Mucosa of descending colon (tissue), 3 donors: ENCODE results near the gene CRYZL1. TPM values are rescaled to one million over a fixed set of nuclear protein-coding genes. Genes with fewer than 3 reads are reported as not detected.

ENCODE experiments used
- ATAC-seq: fragments of 200-7000 bp; cut with Tn5 transposase; one replicate; pipeline ENCODE4 v1.9.1; 2020; ENCODE audit warnings: mild to moderate bottlenecking, moderate library complexity
- DNase-seq, 3 donors: peaks; one replicate each; pipeline ENCODE4 v3.0.0-alpha.2; 2020
- H3K36me3 ChIP-seq: fragments of 200-600 bp; one replicate; pipeline ENCODE4 v1.8.0; 2021; ENCODE audit warnings: low read depth, mild to moderate bottlenecking
- H3K4me1 ChIP-seq: fragments of 200-600 bp; one replicate; pipeline ENCODE4 v1.8.0; 2021; ENCODE audit warnings: low read depth, mild to moderate bottlenecking
- H3K4me3 ChIP-seq: fragments of 200-600 bp; one replicate; pipeline ENCODE4 v1.8.0; 2021; ENCODE audit warnings: mild to moderate bottlenecking
- H3K9me3 ChIP-seq: fragments of 200-600 bp; one replicate; pipeline ENCODE4 v1.8.0; 2021; ENCODE audit warnings: mild to moderate bottlenecking
- intact Hi-C, 2 donors: fragments of 100-400 bp; cut with DNase I in 1 of 2; cut with micrococcal nuclease in 1 of 2; formaldehyde crosslinking; loops; one replicate each; pipeline versions ENCODE4 v1.11.0 to v1.11.1; 2022; cut with DNase I, micrococcal nuclease
- total RNA-seq, 3 donors: library from RNA; stranded (reverse); fragmentation: NEBNext Ultra II Directional in 2 of 3; extraction: Animal tissue kit (Norgen Biotek cat#: 25700) in 2 of 3; gene quantifications; one replicate each; pipeline versions ENCODE4 v1.2.1 to v1.2.4, GENCODE V29; 2021 to 2023
- TF ChIP-seq, protein P1 (sequence below): fragments of 200-600 bp; IDR thresholded peaks from one replicate; pipeline ENCODE4 v1.8.0; 2022; ENCODE audit warnings: antibody characterized with exemption, mild to moderate bottlenecking
- donor health status: DM: no; HTN: no; CAD: no; lungs with moderate emphysema.
- donor health status: DM: no; HTN: no; CAD: no.
- donor health status: DM: no; HTN: yes; CAD: no.

Gene CRYZL1
- total RNA-seq, 3 donors from 2014 or later = 33.1 to 55.5 (median 34.0) TPM

DNA sequence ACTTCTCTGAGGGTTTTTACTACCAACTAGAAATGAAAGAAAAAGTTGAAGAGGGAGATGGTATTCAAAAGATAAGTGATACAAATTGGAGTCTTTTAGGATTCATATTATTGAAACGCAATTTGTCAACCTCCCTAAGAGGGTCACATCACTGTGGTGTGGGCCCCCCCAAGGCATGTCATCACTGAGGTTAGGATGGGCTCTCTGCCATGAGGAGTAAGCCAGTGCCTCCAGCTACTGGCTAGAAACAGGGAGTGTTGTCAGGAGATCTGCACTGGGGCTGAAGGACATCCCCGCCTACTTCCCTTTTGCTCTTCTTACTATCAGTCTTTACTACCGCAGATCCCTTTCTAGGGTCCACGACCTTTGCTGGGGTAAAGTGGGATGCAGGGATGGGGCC lies 26.6 kb upstream of the CRYZL1 start:
- DNase-seq = no peak
- H3K9me3 ChIP-seq = no peaks in the 10 kb centered on the region
- TF ChIP-seq, protein P1, sequence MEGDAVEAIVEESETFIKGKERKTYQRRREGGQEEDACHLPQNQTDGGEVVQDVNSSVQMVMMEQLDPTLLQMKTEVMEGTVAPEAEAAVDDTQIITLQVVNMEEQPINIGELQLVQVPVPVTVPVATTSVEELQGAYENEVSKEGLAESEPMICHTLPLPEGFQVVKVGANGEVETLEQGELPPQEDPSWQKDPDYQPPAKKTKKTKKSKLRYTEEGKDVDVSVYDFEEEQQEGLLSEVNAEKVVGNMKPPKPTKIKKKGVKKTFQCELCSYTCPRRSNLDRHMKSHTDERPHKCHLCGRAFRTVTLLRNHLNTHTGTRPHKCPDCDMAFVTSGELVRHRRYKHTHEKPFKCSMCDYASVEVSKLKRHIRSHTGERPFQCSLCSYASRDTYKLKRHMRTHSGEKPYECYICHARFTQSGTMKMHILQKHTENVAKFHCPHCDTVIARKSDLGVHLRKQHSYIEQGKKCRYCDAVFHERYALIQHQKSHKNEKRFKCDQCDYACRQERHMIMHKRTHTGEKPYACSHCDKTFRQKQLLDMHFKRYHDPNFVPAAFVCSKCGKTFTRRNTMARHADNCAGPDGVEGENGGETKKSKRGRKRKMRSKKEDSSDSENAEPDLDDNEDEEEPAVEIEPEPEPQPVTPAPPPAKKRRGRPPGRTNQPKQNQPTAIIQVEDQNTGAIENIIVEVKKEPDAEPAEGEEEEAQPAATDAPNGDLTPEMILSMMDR = no peak
- no peaks in the 10 kb centered on the region for H3K4me1 ChIP-seq
- H3K36me3 ChIP-seq = no peaks in the 10 kb centered on the region
- no peak overlapping the region for H3K4me3 ChIP-seq
- intact Hi-C loops = no loop called here
- ATAC-seq = no peak

DNA sequence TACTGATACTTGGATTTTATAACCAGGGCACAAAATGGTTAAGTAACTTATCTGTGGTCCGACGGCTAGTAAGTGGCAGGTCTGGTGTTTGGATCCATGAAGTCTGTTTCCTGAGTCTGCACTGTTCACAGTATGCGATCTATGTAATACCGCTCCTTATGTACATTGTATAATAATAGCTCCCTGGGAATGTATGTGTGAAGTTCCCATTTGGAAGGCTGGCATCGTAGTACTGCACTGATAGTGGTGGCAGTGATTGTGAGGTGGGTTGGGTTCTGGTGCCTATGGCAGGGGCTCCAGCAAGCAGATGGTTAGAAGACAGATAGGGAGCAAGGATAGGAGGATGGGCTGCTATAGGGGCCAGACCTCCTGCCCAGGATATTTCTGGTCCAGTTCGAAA lies 26.1 kb upstream of the CRYZL1 start:
- TF ChIP-seq, protein P1 = no peak
- Histone ChIP-seq H3K4me1 (peaks cover 4% of the 10 kb centered on the region), H3K9me3 (no peaks in the 10 kb centered on the region), H3K4me3 (no peak overlapping the region), H3K36me3 (no peaks in the 10 kb centered on the region)
- intact Hi-C loops = no loop called here
- DNase-seq = no peak
- no peak for ATAC-seq

DNA sequence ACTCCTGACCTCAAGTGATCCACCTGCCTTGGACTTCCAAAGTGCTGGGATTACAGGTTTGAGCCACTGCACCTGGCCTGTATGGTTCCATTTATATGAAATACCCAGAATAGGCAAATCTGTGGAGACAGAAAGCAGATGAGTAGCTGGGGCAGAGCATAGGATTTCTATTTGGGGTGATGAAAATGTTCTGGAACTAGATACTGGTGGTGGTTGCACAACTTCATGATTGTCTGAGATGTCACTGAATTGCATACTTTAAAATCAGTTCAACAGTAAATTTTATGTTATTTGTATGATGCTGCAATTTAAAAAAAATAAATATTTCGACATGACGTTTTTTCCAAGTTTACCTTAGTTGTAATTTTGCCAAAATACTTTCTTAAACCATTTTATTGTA lies 24.6 kb upstream of the CRYZL1 start:
- Histone ChIP-seq H3K4me3 (no peak overlapping the region), H3K9me3 (no peaks in the 10 kb centered on the region), H3K36me3 (no peaks in the 10 kb centered on the region), H3K4me1 (peaks cover 4% of the 10 kb centered on the region)
- no peak for DNase-seq
- TF ChIP-seq, protein P1 = no peak
- ATAC-seq = no peak
- intact Hi-C loops = no loop called here

DNA sequence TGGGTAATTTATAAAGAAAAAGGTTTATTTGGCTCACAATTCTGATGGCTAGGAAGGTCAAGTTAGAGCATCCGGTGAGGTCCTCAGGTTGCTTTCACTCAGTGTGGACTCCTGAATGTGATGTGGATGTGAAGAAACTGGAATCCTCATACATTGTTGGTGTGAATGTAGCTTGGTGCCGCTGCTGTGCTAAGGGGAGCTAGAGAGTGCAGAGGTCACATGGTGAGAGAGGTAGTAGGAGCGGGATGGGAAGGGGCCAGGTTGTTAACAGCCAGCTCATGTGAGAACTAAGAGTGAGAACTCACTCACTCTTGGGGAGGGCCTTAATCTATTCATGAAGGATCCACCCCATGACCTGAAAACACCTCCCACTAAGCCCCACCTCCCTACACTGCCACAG lies 22.6 kb upstream of the CRYZL1 start:
- Histone ChIP-seq H3K4me3 (no peak overlapping the region), H3K36me3 (no peaks in the 10 kb centered on the region), H3K9me3 (no peaks in the 10 kb centered on the region), H3K4me1 (peaks cover 4% of the 10 kb centered on the region)
- intact Hi-C loops = no loop called here
- TF ChIP-seq, protein P1 = no peak
- DNase-seq = no peak
- ATAC-seq = no peak

DNA sequence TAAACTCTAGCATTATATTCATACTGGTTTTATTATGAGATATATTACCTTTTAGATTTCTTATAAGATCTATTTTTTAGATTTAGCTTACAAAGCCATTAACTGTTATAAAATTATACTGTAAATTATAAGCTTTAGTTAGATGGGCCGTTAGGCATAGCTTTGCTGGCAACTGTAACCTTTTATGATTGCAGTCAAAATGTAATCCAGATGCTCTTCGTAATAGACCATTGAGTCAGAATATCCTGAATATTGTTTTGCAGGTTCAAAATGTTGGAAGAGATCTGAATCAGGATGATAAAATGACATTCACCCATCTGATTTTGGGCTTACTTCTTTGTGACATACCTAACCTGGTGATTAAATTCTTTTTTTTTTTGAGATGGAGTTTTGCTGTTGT lies 21.7 kb upstream of the CRYZL1 start:
- Histone ChIP-seq H3K9me3 (no peaks in the 10 kb centered on the region), H3K4me3 (no peak overlapping the region), H3K4me1 (peaks cover 4% of the 10 kb centered on the region), H3K36me3 (no peaks in the 10 kb centered on the region)
- intact Hi-C loops = no loop called here
- DNase-seq (no peak), ATAC-seq (no peak)
- TF ChIP-seq, protein P1 = no peak

DNA sequence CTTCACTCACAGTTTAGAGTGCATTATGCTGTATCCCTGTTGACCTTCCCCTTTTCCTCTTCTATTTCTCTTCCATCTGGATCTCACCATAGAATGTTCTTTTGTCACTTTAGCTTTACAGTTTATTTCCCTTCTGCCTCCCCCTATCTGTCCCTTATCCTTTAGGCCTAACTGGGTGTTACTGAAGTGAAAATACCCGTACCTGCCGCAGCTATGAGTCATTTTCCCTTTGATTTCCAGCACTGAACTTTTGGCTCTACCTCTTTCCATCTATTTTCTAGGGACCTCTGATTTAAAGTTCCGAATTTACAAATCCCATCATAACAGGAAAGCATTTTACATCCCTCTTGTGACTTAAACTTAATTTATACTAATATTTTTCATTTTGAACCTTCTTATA lies 20.5 kb upstream of the CRYZL1 start:
- TF ChIP-seq, protein P1 = no peak
- Histone ChIP-seq H3K9me3 (no peaks in the 10 kb centered on the region), H3K4me3 (no peak overlapping the region), H3K4me1 (peaks cover 11% of the 10 kb centered on the region), H3K36me3 (no peaks in the 10 kb centered on the region)
- intact Hi-C loops = no loop called here
- DNase-seq (no peak), ATAC-seq (no peak)
